Measurements from ENCODE around the gene AP5B1. TPM values are rescaled to one million over a fixed set of nuclear protein-coding genes. Genes with fewer than 3 reads are reported as not detected.

AP5B1 gene
- total and polyA plus RNA-seq, 2 of the 8 experiments (the other 6 are each of a cell fraction or from before 2014, with no cell fraction given), result 7.6 to 10.0 TPM

- TF ChIP-seq CHD7 (IDR thresholded peaks at IDR 0.05; ENCODE audit: insufficient replicate concordance, low read length), result no peak
- no peak for TF ChIP-seq MAX (IDR thresholded peaks at IDR 0.05)
- TF ChIP-seq TEAD4 (IDR thresholded peaks at IDR 0.05; ENCODE audit: low read depth, low read length), result no peak
- no peak for TF ChIP-seq ASH2L (IDR thresholded peaks at IDR 0.05; ENCODE audit: low read length)
- TF ChIP-seq YY1 (IDR thresholded peaks at IDR 0.05; ENCODE audit: low read depth, low read length), result no peak
- no peak for TF ChIP-seq CTBP2 (IDR thresholded peaks at IDR 0.05; ENCODE audit: borderline replicate concordance, insufficient read depth, insufficient read length, low read length)
These were observed 18.1 kb upstream of the AP5B1 start (continued) for GRCh38 chr11:65798882-65799281.
